ENCODE results near the gene PRKCI. TPM values are rescaled to one million over a fixed set of nuclear protein-coding genes. Genes with fewer than 3 reads are reported as not detected.
"Not testable (repeated sequence)": the region's sequence is repeated elsewhere in the genome, so short reads cannot be mapped to it uniquely, and the experiment has no call there.

PRKCI gene
- total RNA-seq, 4 donors from 2014 or later: 10.5 to 20.9 (median 14.0) TPM

DNA sequence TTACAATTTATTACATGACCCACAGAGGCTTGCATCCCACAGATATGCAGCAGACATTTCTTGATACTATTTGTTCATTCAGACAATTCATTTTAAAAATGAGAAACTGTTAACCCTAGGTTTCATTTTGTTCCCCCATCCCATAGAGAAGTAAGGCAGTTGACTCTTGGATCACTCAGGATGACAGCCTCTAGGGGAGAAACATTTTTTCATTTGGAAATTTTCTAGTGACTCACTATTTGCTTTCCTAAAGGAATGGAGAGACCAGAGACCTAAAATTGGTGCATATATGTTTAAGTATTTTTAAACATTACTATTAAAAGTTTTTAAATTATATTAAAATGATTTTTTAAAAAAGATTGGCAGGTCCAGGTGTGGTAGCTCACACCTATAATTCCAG, 21.2 kb upstream of the PRKCI start:
- H3K4me1 ChIP-seq: no peaks in the 10 kb centered on the region
- H3K27me3 ChIP-seq: no peaks in the 10 kb centered on the region
- in situ Hi-C loops (cut with MboI; ENCODE audit: low sequenced_read_pairs in 4 of 4) (no loop called here), intact Hi-C loops (cut with DNase I; ENCODE audit: low total_unique reads) (no loop called here)
- no peak overlapping the region for H3K27ac ChIP-seq
- no peaks in the 10 kb centered on the region for H3K9me3 ChIP-seq
- H3K36me3 ChIP-seq: no peaks in the 10 kb centered on the region
- no peak for DNase-seq
- ATAC-seq: no peak
- no peak for TF ChIP-seq POLR2A (IDR thresholded peaks at IDR 0.05)
- no peak overlapping the region for H3K4me3 ChIP-seq

DNA sequence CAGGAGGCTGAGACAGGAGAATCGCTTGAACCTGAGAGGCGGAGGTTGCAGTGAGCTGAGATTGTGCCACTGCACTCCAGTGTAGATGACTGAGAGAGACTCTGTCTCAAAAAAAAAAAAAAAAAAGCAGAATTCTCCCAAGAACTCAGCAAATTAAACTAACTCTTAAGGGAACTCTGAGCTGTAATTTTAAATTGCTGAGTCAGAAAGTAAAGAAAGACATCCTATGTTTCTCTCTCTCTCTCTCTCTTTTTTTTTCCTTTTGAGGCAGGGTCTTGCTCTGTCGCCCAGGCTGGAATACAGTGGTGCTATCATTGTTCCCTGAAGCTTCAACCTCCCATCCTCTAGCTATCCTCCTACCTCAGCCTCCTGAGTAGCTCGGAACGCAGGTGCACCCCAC, 20.7 kb upstream of the PRKCI start:
- DNase-seq: no peak
- Histone ChIP-seq H3K27ac (no peak overlapping the region), H3K27me3 (no peaks in the 10 kb centered on the region), H3K36me3 (no peaks in the 10 kb centered on the region), H3K9me3 (no peaks in the 10 kb centered on the region), H3K4me1 (no peaks in the 10 kb centered on the region), H3K4me3 (no peak overlapping the region)
- ATAC-seq: no peak
- intact Hi-C loops (cut with DNase I; ENCODE audit: low total_unique reads): no loop called here
- no peak for TF ChIP-seq POLR2A (IDR thresholded peaks at IDR 0.05)
- TF ChIP-seq, protein P1, sequence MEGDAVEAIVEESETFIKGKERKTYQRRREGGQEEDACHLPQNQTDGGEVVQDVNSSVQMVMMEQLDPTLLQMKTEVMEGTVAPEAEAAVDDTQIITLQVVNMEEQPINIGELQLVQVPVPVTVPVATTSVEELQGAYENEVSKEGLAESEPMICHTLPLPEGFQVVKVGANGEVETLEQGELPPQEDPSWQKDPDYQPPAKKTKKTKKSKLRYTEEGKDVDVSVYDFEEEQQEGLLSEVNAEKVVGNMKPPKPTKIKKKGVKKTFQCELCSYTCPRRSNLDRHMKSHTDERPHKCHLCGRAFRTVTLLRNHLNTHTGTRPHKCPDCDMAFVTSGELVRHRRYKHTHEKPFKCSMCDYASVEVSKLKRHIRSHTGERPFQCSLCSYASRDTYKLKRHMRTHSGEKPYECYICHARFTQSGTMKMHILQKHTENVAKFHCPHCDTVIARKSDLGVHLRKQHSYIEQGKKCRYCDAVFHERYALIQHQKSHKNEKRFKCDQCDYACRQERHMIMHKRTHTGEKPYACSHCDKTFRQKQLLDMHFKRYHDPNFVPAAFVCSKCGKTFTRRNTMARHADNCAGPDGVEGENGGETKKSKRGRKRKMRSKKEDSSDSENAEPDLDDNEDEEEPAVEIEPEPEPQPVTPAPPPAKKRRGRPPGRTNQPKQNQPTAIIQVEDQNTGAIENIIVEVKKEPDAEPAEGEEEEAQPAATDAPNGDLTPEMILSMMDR (IDR thresholded peaks at IDR 0.05 in 4 of 5, conservative IDR thresholded peaks at IDR 0.05 in 1 of 5): no peak
- in situ Hi-C loops (cut with MboI; ENCODE audit: low sequenced_read_pairs in 4 of 4): no loop called here

DNA sequence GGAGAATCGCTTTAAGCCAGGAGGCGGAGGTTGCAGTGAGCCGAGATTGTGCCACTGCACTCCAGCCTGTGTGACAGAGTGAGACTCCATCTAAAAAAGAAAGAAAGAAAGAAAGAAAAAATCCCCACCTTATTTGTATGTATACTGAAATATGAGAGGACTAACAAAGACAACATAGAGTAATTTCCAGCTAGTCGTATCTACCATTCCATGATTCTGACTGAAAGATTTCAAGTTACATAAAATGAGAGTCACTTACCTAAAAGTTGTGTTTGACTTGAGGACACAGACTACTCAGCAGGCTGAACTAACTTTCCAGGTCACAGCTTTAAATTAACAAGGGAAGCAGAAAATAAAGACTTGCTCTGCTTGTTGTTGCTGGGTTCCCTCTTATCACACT, 18.8 kb upstream of the PRKCI start:
- no peaks in the 10 kb centered on the region for H3K4me1 ChIP-seq
- in situ Hi-C loops (cut with MboI; ENCODE audit: low sequenced_read_pairs in 4 of 4): no loop called here
- no peak for TF ChIP-seq POLR2A (IDR thresholded peaks at IDR 0.05)

DNA sequence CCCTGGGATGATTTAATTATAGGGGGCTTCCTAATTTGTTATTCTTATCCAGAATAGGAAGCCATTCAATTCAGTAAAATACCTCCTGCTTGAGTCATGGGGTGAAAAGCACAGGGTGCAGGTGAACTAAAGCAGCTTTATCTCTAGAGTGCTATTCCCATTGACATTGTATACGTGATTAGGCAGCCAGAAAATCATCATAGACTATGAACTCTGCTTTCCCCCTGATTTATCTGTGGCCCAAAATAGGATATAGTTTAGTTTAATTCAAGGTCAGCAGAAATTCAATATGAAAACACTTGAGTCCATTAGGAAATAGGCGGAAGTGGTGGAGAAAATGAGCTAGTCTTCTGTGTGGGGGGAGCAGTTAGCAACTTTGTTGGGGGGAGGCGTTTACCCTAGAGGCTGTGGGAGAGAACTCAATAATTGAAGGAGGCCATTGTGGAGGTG, 18.2 kb upstream of the PRKCI start:
- in situ Hi-C loops (cut with MboI; ENCODE audit: low sequenced_read_pairs in 4 of 4): no loop called here
- DNase-seq: no peak

More for the DNA sequence above, 18.8 kb upstream of the PRKCI start:
- ATAC-seq (no peak), DNase-seq (no peak)
- H3K9me3 ChIP-seq: no peaks in the 10 kb centered on the region
- no peak overlapping the region for H3K4me3 ChIP-seq
- intact Hi-C loops (cut with DNase I; ENCODE audit: low total_unique reads): no loop called here
- no peaks in the 10 kb centered on the region for H3K27me3 ChIP-seq
- no peak overlapping the region for H3K27ac ChIP-seq
- H3K36me3 ChIP-seq: no peaks in the 10 kb centered on the region

DNA sequence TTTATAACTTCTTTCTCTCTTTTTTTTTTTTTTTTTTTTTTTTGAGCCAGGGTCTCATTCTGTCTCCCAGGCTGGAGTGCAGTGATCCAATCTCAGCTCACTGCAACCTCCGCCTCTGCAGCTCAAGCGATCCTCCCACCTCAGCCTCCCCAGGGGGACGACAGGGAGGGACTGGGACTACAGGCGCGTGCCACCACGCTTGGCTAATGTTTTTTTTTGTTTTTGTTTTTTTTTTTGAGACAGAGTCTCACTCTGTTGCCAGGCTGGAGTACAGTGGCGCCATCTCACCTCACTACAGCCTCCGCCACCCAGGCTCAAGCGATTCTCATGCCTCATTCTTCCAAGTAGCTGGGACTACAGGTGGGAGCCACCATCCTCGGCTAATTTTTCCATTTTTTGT, 17.7 kb upstream of the PRKCI start:
- intact Hi-C loops (cut with DNase I; ENCODE audit: low total_unique reads): no loop called here
- DNase-seq (no peak), ATAC-seq (no peak)
- Histone ChIP-seq H3K4me3 (no peak overlapping the region), H3K27ac (no peak overlapping the region), H3K9me3 (no peaks in the 10 kb centered on the region), H3K27me3 (no peaks in the 10 kb centered on the region), H3K4me1 (no peaks in the 10 kb centered on the region), H3K36me3 (no peaks in the 10 kb centered on the region)
- no peak for TF ChIP-seq POLR2A (IDR thresholded peaks at IDR 0.05)
- in situ Hi-C loops (cut with MboI; ENCODE audit: low sequenced_read_pairs in 4 of 4): no loop called here

More for the DNA sequence above, 18.2 kb upstream of the PRKCI start:
- intact Hi-C loops (cut with DNase I; ENCODE audit: low total_unique reads): no loop called here
- H3K9me3 ChIP-seq: no peaks in the 10 kb centered on the region
- TF ChIP-seq, protein P1 (IDR thresholded peaks at IDR 0.05 in 4 of 5, conservative IDR thresholded peaks at IDR 0.05 in 1 of 5): no peak
- TF ChIP-seq POLR2A (IDR thresholded peaks at IDR 0.05): no peak
- H3K36me3 ChIP-seq: no peaks in the 10 kb centered on the region
- H3K4me1 ChIP-seq: no peaks in the 10 kb centered on the region
- no peak overlapping the region for H3K27ac ChIP-seq
- no peak overlapping the region for H3K4me3 ChIP-seq
- ATAC-seq: no peak
- H3K27me3 ChIP-seq: no peaks in the 10 kb centered on the region

DNA sequence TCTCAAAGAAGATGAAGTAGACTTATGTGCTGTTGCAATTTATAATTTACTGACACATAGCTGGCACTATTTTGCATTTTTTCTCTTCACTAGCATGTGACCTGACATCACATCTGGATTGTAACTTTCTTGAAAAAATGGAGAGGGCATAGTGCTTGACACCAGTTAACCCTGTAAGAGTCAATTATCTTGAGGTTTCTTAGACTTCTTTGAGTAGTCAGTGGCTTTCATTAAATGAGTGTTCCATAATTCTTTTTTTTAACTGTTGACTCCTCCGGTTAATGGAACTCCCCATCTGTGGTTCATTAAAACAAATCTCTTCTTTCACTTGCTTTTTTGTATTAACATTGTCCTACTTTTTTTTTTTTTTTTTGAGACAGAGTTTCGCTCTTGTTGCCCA, 16.9 kb upstream of the PRKCI start:
- Histone ChIP-seq H3K9me3 (no peaks in the 10 kb centered on the region), H3K27me3 (no peaks in the 10 kb centered on the region), H3K27ac (no peak overlapping the region), H3K4me3 (no peak overlapping the region), H3K36me3 (no peaks in the 10 kb centered on the region), H3K4me1 (no peaks in the 10 kb centered on the region)
- intact Hi-C loops (cut with DNase I; ENCODE audit: low total_unique reads): no loop called here
- no peak for DNase-seq
- ATAC-seq: no peak
- TF ChIP-seq POLR2A (IDR thresholded peaks at IDR 0.05): no peak
- TF ChIP-seq, protein P1 (IDR thresholded peaks at IDR 0.05 in 4 of 5, conservative IDR thresholded peaks at IDR 0.05 in 1 of 5): no peak
- in situ Hi-C loops (cut with MboI; ENCODE audit: low sequenced_read_pairs in 4 of 4): no loop called here

DNA sequence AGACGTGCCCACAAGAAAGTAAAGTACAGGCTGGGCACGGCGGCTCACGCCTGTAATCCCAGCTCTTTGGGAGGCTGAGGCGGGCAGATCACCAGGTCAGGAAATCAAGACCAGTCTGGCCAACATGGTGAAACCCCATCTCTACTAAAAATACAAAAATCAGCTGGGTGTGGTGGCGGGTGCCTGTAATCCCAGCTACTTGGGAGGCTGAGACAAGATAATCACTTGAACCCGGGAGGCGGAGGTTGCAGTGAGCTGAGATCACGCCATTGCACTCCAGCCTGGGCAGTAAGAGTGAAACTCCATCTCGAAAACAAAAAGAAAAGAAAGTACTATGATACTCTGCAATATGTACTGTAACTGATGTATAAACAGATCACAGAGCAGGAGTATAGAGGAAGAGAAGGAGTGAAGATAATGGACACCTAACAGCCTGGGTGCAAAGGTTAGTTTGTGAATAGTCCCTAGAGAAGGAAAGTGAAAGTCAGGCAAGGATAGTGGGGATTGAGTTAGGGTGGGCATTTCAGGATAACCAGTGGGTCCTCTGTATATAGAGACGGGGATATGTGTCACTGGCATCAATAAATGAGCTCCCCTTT, 16.0 kb upstream of the PRKCI start:
- intact Hi-C loops (cut with DNase I; ENCODE audit: low total_unique reads); H3K9me3 ChIP-seq; H3K4me3 ChIP-seq; H3K27me3 ChIP-seq; H3K4me1 ChIP-seq; H3K36me3 ChIP-seq; DNase-seq; H3K27ac ChIP-seq; ATAC-seq; in situ Hi-C loops (cut with MboI; ENCODE audit: low sequenced_read_pairs in 4 of 4): not testable (repeated sequence)
